GM13977 (cell line): ENCODE results near the gene CTF1.
"Not testable (repeated sequence)": the region's sequence is repeated elsewhere in the genome, so short reads cannot be mapped to it uniquely, and the experiment has no call there.

Experiments used
- DNase-seq: peaks from one replicate; pipeline ENCODE4 v3.0.0; 2012; ENCODE audit warnings: low spot score
- CTCF ChIP-seq: IDR thresholded peaks from 2 replicates; pipeline ENCODE4 v1.5.1; 2012; ENCODE audit warnings: mild to moderate bottlenecking, control low read depth; ENCODE audit not compliant: insufficient read depth; ENCODE audit errors: extremely low read depth, missing control alignments
- in situ Hi-C: fragments of 300-500 bp; cut with MboI; formaldehyde crosslinking; loops from one replicate; pipeline ENCODE4 v1.12.0; 2022; ENCODE audit warnings: low sequenced_read_pairs, low pct_unique_long_range_greater_than_20kb, mixed read lengths, inconsistent platforms; ENCODE audit not compliant: unreplicated experiment

The CTF1 gene

GRCh38 chr16:30930160-30930571 lies 33.8 kb downstream of the CTF1 start:
- TF ChIP-seq CTCF = no peak
- no peak for DNase-seq
- in situ Hi-C loops = no loop called here

- no peak for TF ChIP-seq CTCF
- no peak for DNase-seq
- in situ Hi-C loops = no loop called here
Observed at GRCh38 chr16:30931068-30931650, 34.7 kb downstream of the CTF1 start.

GRCh38 chr16:30934827-30935557 lies 38.6 kb downstream of the CTF1 start:
- peak; percentile 58 for TF ChIP-seq CTCF
- DNase-seq = no peak
- in situ Hi-C loops = no loop called here

- no peak for DNase-seq
- in situ Hi-C loops = no loop called here
- no peak for TF ChIP-seq CTCF
Observed at GRCh38 chr16:30937692-30938091, 41.3 kb downstream of the CTF1 start.

GRCh38 chr16:30939571-30939970 lies 43.2 kb downstream of the CTF1 start:
- DNase-seq, in situ Hi-C loops: not testable (repeated sequence)

DNA sequence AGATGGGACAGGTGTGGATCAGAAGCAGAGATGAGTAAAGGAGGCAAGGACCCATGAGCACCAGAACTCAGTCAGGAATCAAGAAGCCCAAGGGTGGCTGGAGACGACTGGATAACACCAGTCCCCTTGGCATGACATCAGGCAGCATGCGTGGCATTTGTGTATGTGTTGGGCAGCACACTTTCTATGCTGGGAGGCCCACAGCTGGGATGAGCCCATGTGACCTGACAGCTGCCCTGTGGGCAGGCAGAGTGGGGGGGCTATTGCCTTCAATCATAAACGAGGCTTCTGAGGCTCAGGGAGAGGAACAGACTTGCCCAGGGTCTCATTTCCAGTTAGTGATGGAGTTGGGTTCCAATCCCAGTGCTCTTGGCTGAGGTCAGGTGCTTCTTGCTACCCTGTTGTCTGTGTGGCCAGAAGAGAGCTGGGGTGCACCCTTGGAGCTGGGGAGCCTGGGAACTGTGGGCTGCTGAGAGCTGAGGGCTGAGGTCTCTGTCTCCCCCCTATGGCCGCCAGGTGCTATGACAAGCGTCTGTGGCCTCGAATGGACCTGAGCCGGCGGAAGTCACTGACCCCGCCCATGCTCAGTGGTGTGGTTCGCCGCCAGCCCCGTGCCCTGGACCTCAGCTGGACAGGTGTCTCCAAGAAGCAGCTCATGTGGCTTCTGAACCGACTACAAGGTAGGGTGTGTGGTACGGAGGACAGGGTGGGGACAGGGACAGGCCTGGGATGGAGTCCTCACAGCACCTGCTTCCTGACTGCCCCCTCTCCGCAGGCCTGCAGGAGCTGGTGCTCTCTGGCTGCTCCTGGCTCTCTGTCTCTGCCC lies 45.4 kb downstream of the CTF1 start:
- in situ Hi-C loops = no loop called here
- TF ChIP-seq CTCF = peak; percentile 91
- DNase-seq = peak; percentile 90

DNA sequence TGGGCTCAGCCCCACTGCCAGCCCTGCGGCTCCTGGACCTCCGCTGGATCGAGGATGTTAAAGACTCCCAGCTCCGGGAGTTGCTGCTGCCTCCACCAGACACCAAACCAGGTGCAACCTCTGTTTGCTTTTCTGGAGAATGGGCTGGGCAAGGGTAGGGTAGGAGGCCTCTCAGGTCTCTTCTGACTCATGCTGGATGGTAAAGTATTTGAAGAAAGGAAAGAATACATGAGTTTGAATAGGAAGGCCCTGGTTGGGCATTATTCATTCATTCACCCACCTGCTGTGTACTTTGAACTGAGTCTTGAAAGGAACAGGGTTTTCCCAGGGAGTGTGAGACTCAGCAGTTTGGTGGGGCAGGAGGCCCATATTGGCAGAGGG lies 46.0 kb downstream of the CTF1 start:
- no peak for DNase-seq
- in situ Hi-C loops = no loop called here

More for the DNA sequence above, 46.0 kb downstream of the CTF1 start:
- no peak for TF ChIP-seq CTCF
